HepG2 (cell line): Measurements from ENCODE around the gene ZBTB48. TPM values are rescaled to one million over a fixed set of nuclear protein-coding genes. Genes with fewer than 3 reads are reported as not detected.

Experiments
- ATAC-seq: fragments of 200-7000 bp; cut with Tn5 transposase; 3 replicates; pipeline ENCODE4 v1.9.1; 2020; ENCODE audit warnings: mild to moderate bottlenecking, moderate library complexity
- BruUV-seq: library from RNA; stranded (reverse); fragments of 400-500 nt; replicated peaks from 2 replicates; lab custom pipeline; 2021; lab: Mats Ljungman, UMichigan
- CTCF ChIA-PET: fragments of 300-600 bp; formaldehyde crosslinking; extraction: SDS; loops from one replicate; lab custom pipeline; 2021; ENCODE audit warnings: low total read pairs, inconsistent platforms, low intra/inter-chr PET ratio; lab: Yijun Ruan, JAX
- POLR2A ChIA-PET: fragments of 350-600 bp; sonication (Branson Sonifier 250); formaldehyde crosslinking; loops from one replicate; lab custom pipeline; 2020; ENCODE audit warnings: antibody characterized with exemption, inconsistent platforms; lab: Yijun Ruan, JAX
- DNase-seq: peaks from one replicate; pipeline ENCODE4 v3.0.0-alpha.2; 2015; ENCODE audit warnings: low spot score
- FAIRE-seq: peaks from 3 replicates; lab custom pipeline; 2011; peaks lifted over from hg19 to GRCh38; lab: Jason Lieb, UNC
- H2AFZ ChIP-seq: one replicate; pipeline ENCODE4 v1.6.1; 2011; ENCODE audit warnings: low read length, inconsistent platforms
- H3K27ac ChIP-seq: fragments of 300-600 bp; 3 replicates; pipeline ENCODE4 v1.8.0; 2011; ENCODE audit warnings: mixed run types, mild to moderate bottlenecking, mixed read lengths, low read length, inconsistent platforms; ENCODE audit not compliant: insufficient read depth; ENCODE audit errors: extremely low read length
- H3K27me3 ChIP-seq, 2 experiments: fragments of 200-600 bp in 1 of 2; 2 replicates in 1 of 2; 3 replicates in 1 of 2; pipeline versions ENCODE4 v1.6.0 to v1.8.0; 2011; ENCODE audit warnings: low read length in 2 of 2, mild to moderate bottlenecking in 2 of 2, moderate library complexity in 2 of 2, inconsistent platforms in 1 of 2; ENCODE audit not compliant: insufficient read depth in 2 of 2, control insufficient read depth in 1 of 2
- H3K36me3 ChIP-seq, 2 experiments: fragments of 200-600 bp in 1 of 2; replicated peaks in 1 of 2; 2 replicates in 1 of 2; 3 replicates in 1 of 2; pipeline versions ENCODE4 v1.5.1 to v1.8.0; 2011; ENCODE audit warnings: low read length in 2 of 2, inconsistent platforms in 1 of 2; ENCODE audit not compliant: insufficient read depth in 2 of 2, control insufficient read depth in 1 of 2
- H3K4me1 ChIP-seq: 2 replicates; pipeline ENCODE4 v1.5.1; 2012; ENCODE audit warnings: low read length, inconsistent platforms; ENCODE audit not compliant: insufficient read depth
- H3K4me2 ChIP-seq: 2 replicates; pipeline ENCODE4 v1.6.0; 2011; ENCODE audit warnings: low read depth, low read length, inconsistent platforms
- H3K4me3 ChIP-seq, 3 experiments: fragments of 200-600 bp in 1 of 3; sonication (generic), shearing (Covaris generic) in 1 of 3; replicated peaks in 1 of 3; 2 replicates each; pipeline ENCODE4 v1.5.1; 2011 to 2016; ENCODE audit warnings: low read length in 3 of 3, inconsistent platforms in 2 of 3, low read depth in 2 of 3, mild to moderate bottlenecking in 2 of 3, control low read depth in 1 of 3, mixed read lengths in 1 of 3; ENCODE audit not compliant: insufficient read depth in 1 of 3
- H3K79me2 ChIP-seq: one replicate; pipeline ENCODE4 v1.6.1; 2011; ENCODE audit warnings: low read length, inconsistent platforms; ENCODE audit not compliant: insufficient read depth
- H3K9ac ChIP-seq: 2 replicates; pipeline ENCODE4 v1.6.0; 2011; ENCODE audit warnings: mild to moderate bottlenecking, low read depth, low read length, inconsistent platforms; ENCODE audit not compliant: insufficient read depth
- H3K9me3 ChIP-seq: 2 replicates; pipeline ENCODE4 v1.5.1; 2012; ENCODE audit warnings: mild to moderate bottlenecking, low read length
- H4K20me1 ChIP-seq: 2 replicates; pipeline ENCODE4 v1.6.0; 2011; ENCODE audit warnings: inconsistent platforms, mild to moderate bottlenecking, low read length, moderate library complexity; ENCODE audit not compliant: insufficient read depth
- STAT6 ChIP-seq: sonication (generic); formaldehyde crosslinking; IDR thresholded peaks from 2 replicates; pipeline ENCODE4 v1.4.0; 2020; ENCODE audit warnings: missing genetic modification reagents, mild to moderate bottlenecking, borderline replicate concordance
- ZKSCAN8 ChIP-seq: IDR thresholded peaks from 2 replicates; pipeline ENCODE4 v1.6.1; 2016; ENCODE audit warnings: borderline replicate concordance, missing genetic modification reagents, missing compliant biosample characterization
- ZNF10 ChIP-seq: sonication (generic); formaldehyde crosslinking; IDR thresholded peaks from 2 replicates; pipeline ENCODE4 v1.4.0; 2020; ENCODE audit warnings: mild to moderate bottlenecking, low read depth, missing genetic modification reagents, borderline replicate concordance
- ZNF264 ChIP-seq: sonication (generic); formaldehyde crosslinking; IDR thresholded peaks from 2 replicates; pipeline ENCODE4 v1.4.0; 2020; ENCODE audit warnings: missing genetic modification reagents
- WGBS: methylation state at CpG from one replicate; pipeline ENCODE4 v1.1.6; 2017; ENCODE audit warnings: low lambda C conversion rate; 5-methylcytosine and 5-hydroxymethylcytosine counted together
- in situ Hi-C: cut with HindIII; loops from 2 replicates; pipeline ENCODE4 v1.10.0; 2017; ENCODE audit warnings: low pct_unique_long_range_greater_than_20kb; ENCODE audit not compliant: extremely low pct_ligation_motif_present
- intact Hi-C: fragments of 100-400 bp; cut with micrococcal nuclease; formaldehyde crosslinking; loops from one replicate; pipeline ENCODE4 v1.10.0; 2022; ENCODE audit not compliant: unreplicated experiment
- polyA plus RNA-seq, 8 experiments: library from polyadenylated mRNA; depleted of rRNA in 3 of 8; stranded (reverse) in 7 of 8; unstranded in 1 of 8; fragments of >200 nt; fragmentation: Illumina TruSeq in 4 of 8; extraction: Trizol in 4 of 8; gene quantifications; 2 replicates each; pipeline versions ENCODE4 v1.2.1 to v1.2.3, GENCODE V29; 2011 to 2016; ENCODE audit warnings: low read depth in 4 of 8, missing spikeins in 1 of 8, mixed read lengths in 1 of 8; ENCODE audit not compliant: insufficient read depth in 1 of 8
- total RNA-seq, 5 experiments: library from RNA; depleted of rRNA; stranded (reverse); fragments of >200 nt; fragmentation: Illumina TruSeq; extraction: Trizol; gene quantifications; 2 replicates each; pipeline ENCODE4 v1.2.3, GENCODE V29; 2016; ENCODE audit warnings: low read depth in 1 of 5

The ZBTB48 gene
- total and polyA plus RNA-seq, 2 of the 13 experiments (the other 11 are each of a cell fraction or from before 2014, with no cell fraction given), result 13.0 to 17.1 TPM

DNA sequence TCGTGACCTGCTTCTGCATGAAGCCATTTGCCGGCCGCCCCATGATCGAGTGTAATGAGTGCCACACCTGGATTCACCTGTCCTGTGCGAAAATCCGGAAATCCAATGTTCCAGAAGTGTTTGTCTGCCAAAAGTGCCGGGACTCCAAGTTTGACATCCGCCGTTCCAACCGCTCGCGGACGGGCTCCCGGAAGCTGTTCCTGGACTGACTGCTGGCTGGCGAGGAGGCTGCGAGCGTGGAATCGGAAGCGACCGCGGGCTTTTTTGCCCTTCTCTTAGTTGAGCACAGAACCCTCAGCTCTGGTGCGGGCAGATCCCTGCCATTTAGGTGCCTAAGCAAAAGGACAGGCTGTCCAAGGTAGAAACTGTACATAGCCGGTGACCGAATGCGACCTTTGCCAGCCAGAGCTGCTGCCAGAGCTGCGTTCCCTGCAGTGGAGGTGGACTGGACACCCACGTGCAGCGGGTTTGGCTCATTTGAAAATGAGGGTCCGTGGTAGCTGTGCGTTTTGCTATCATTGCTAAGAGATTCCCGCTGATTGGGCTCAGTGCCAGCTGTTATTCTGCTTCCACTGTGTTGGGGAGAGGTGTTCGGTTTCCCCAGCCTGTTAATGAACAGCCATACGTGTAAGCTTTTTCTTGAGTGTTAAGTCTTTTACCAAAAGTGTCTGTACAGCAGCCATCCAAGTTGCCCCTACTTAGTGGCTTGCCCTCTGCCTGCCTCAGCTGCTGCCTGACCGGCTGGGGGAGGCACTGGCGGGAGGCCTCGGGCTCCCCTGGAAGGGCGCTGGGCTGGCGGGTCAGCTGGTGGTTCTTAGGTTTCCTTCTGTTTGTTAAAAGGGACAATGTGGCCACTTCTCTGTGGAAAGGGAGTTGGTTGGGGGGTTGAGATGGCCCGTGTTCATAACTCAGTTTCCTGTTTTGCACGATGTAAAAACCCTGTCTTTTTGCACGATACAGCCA lies 41.9 kb downstream of the ZBTB48 start:
- Histone ChIP-seq H3K9me3 (no peaks in the 10 kb centered on the region), H3K4me3 (no peak overlapping the region), H3K79me2 (peaks cover 32% of the 10 kb centered on the region), H3K27me3 (no peaks in the 10 kb centered on the region; a peak in 1 of 5 replicates), H3K36me3 (peaks cover 20 to 61% of the 10 kb centered on the region in 2 experiments; a peak in 4 of 5 replicates), H3K4me1 (peaks cover 28% of the 10 kb centered on the region), H2AFZ (no peak overlapping the region), H4K20me1 (no peaks in the 10 kb centered on the region; the same call in 1 of the 2 replicates), H3K4me2 (no peak overlapping the region), H3K27ac (no peak overlapping the region), H3K9ac (no peak overlapping the region)
- no peak for ATAC-seq
- TF ChIP-seq ZNF10 (CRISPR knock-in tag), result no peak
- TF ChIP-seq ZKSCAN8 (CRISPR knock-in tag), result no peak
- no peak for TF ChIP-seq STAT6 (CRISPR knock-in tag)
- TF ChIP-seq ZNF264 (CRISPR knock-in tag), result no peak
- in situ Hi-C loops, result no loop called here
- intact Hi-C loops, result no loop called here
- no peak for FAIRE-seq
- POLR2A ChIA-PET, result interaction anchor here (1.6 kb wide), 1 partner anchor 163 kb away, joined by 3 read pairs; no protein-coding TSS in a partner anchor
- no TSS peak for BruUV-seq
- CTCF ChIA-PET, result no interaction called here
- DNase-seq, result no peak
- 94% methylated on average over 40 of the region's 41 CpGs for WGBS
